H9 (cell line): ENCODE data around the gene LRP8. TPM values are rescaled to one million over a fixed set of nuclear protein-coding genes. Genes with fewer than 3 reads are reported as not detected.

Experiments
- DNase-seq: peaks from one replicate; pipeline ENCODE4 v3.0.0-alpha.2; 2017
- H2AFZ ChIP-seq: one replicate; pipeline ENCODE4 v1.6.1; 2013; ENCODE audit warnings: mild to moderate bottlenecking, low read length, control low read depth, moderate library complexity
- H2AK5ac ChIP-seq: 2 replicates; pipeline ENCODE4 v1.6.1; 2013; ENCODE audit warnings: low read length, control low read depth, mixed read lengths; ENCODE audit not compliant: insufficient read length
- H2BK120ac ChIP-seq: one replicate; pipeline ENCODE4 v1.6.1; 2013; ENCODE audit warnings: low read depth, mild to moderate bottlenecking, low read length, control low read depth, inconsistent platforms; ENCODE audit not compliant: poor library complexity, severe bottlenecking
- H2BK12ac ChIP-seq: 2 replicates; pipeline ENCODE4 v1.6.1; 2013; ENCODE audit warnings: low read length, control low read depth, mixed read lengths, low read depth; ENCODE audit not compliant: insufficient read length
- H2BK15ac ChIP-seq: 2 replicates; pipeline ENCODE4 v1.6.1; 2013; ENCODE audit warnings: low read depth, low read length, control low read depth
- H2BK20ac ChIP-seq: one replicate; pipeline ENCODE4 v1.6.1; 2013; ENCODE audit warnings: low read depth, mild to moderate bottlenecking, low read length, control low read depth, inconsistent platforms; ENCODE audit not compliant: poor library complexity, severe bottlenecking
- H2BK5ac ChIP-seq: 2 replicates; pipeline ENCODE4 v1.6.1; 2013; ENCODE audit warnings: low read length, control low read depth, mixed read lengths; ENCODE audit not compliant: insufficient read length
- H3K14ac ChIP-seq: 2 replicates; pipeline ENCODE4 v1.6.1; 2013; ENCODE audit warnings: low read length, control low read depth; ENCODE audit not compliant: insufficient read depth
- H3K18ac ChIP-seq: 2 replicates; pipeline ENCODE4 v1.6.1; 2013; ENCODE audit warnings: low read depth, mild to moderate bottlenecking, mixed read lengths, low read length, control low read depth; ENCODE audit not compliant: insufficient read length
- H3K23ac ChIP-seq: 2 replicates; pipeline ENCODE4 v1.6.1; 2013; ENCODE audit warnings: low read length, control low read depth, mixed read lengths, low read depth; ENCODE audit not compliant: insufficient read length
- H3K23me2 ChIP-seq: 2 replicates; pipeline ENCODE4 v1.6.1; 2013; ENCODE audit warnings: low read depth, mild to moderate bottlenecking, mixed read lengths, low read length, control low read depth; ENCODE audit not compliant: insufficient read length, poor library complexity, severe bottlenecking
- H3K27ac ChIP-seq: 2 replicates; pipeline ENCODE4 v1.5.1; 2013; ENCODE audit warnings: low read length, control low read depth, mixed read lengths, low read depth; ENCODE audit not compliant: insufficient read length
- H3K27me3 ChIP-seq: 2 replicates; pipeline ENCODE4 v1.6.1; 2013; ENCODE audit warnings: low read length, control low read depth, inconsistent platforms; ENCODE audit not compliant: insufficient read depth
- H3K4ac ChIP-seq: 2 replicates; pipeline ENCODE4 v1.6.1; 2013; ENCODE audit warnings: low read depth, mild to moderate bottlenecking, control low read depth, inconsistent platforms, low read length, moderate library complexity
- H3K4me1 ChIP-seq: 2 replicates; pipeline ENCODE4 v1.6.1; 2013; ENCODE audit warnings: low read length, control low read depth, inconsistent platforms; ENCODE audit not compliant: insufficient read depth
- H3K4me2 ChIP-seq: 2 replicates; pipeline ENCODE4 v1.6.1; 2013; ENCODE audit warnings: low read length, control low read depth, mixed read lengths; ENCODE audit not compliant: insufficient read length, insufficient read depth
- H3K56ac ChIP-seq: 2 replicates; pipeline ENCODE4 v1.6.1; 2013; ENCODE audit warnings: low read depth, mild to moderate bottlenecking, mixed read lengths, low read length, control low read depth; ENCODE audit not compliant: insufficient read length
- H3K79me1 ChIP-seq: 2 replicates; pipeline ENCODE4 v1.6.1; 2013; ENCODE audit warnings: low read depth, mild to moderate bottlenecking, moderate library complexity, low read length, control low read depth, inconsistent platforms; ENCODE audit not compliant: insufficient read depth, poor library complexity, severe bottlenecking
- H3K79me2 ChIP-seq: 2 replicates; pipeline ENCODE4 v1.6.1; 2013; ENCODE audit warnings: low read length, control low read depth, inconsistent platforms; ENCODE audit not compliant: insufficient read depth
- H3K9ac ChIP-seq: 2 replicates; pipeline ENCODE4 v1.6.1; 2013; ENCODE audit warnings: low read length, control low read depth, mixed read lengths; ENCODE audit not compliant: insufficient read length; ENCODE audit errors: extremely low read depth
- H3K9me3 ChIP-seq: one replicate; pipeline ENCODE4 v1.6.1; 2013; ENCODE audit warnings: low read depth, low read length, inconsistent platforms; ENCODE audit not compliant: control insufficient read depth
- H3T11ph ChIP-seq: one replicate; pipeline ENCODE4 v1.6.1; 2013; ENCODE audit warnings: mild to moderate bottlenecking, low read length, control low read depth, inconsistent platforms
- H4K20me1 ChIP-seq: one replicate; pipeline ENCODE4 v1.6.1; 2013; ENCODE audit not compliant: control insufficient read depth, insufficient read length, insufficient read depth
- H4K5ac ChIP-seq: 2 replicates; pipeline ENCODE4 v1.6.1; 2013; ENCODE audit warnings: low read depth, mild to moderate bottlenecking, mixed read lengths, low read length, control low read depth; ENCODE audit not compliant: insufficient read length
- H4K8ac ChIP-seq: replicated peaks from 2 replicates; pipeline ENCODE4 v1.6.1; 2013; ENCODE audit warnings: low read length, control low read depth, mixed read lengths, low read depth; ENCODE audit not compliant: insufficient read length
- H4K91ac ChIP-seq: 2 replicates; pipeline ENCODE4 v1.6.1; 2013; ENCODE audit warnings: low read depth, mild to moderate bottlenecking, moderate library complexity, mixed read lengths, low read length, control low read depth; ENCODE audit not compliant: insufficient read length
- H3K27ac Mint-ChIP-seq, 3 experiments: 2 replicates in 2 of 3; 3 replicates in 1 of 3; pipeline ENCODE4 v1.8.0; 2020 to 2021; ENCODE audit warnings: mixed read lengths in 3 of 3, mild to moderate bottlenecking in 1 of 3, moderate library complexity in 1 of 3
- H3K27me3 Mint-ChIP-seq: 2 replicates; pipeline ENCODE4 v1.8.0; 2021; ENCODE audit warnings: low read depth, mild to moderate bottlenecking, moderate library complexity, mixed read lengths
- H3K36me3 Mint-ChIP-seq, 3 experiments: 2 replicates in 2 of 3; 3 replicates in 1 of 3; pipeline ENCODE4 v1.8.0; 2020 to 2021; ENCODE audit warnings: low read depth in 3 of 3, mixed read lengths in 3 of 3; ENCODE audit not compliant: insufficient read depth in 1 of 3
- H3K4me1 Mint-ChIP-seq, 2 experiments: 2 replicates each; pipeline ENCODE4 v1.8.0; 2020; ENCODE audit warnings: mixed read lengths in 2 of 2
- H3K4me3 Mint-ChIP-seq, 2 experiments: 2 replicates in 1 of 2; 3 replicates in 1 of 2; pipeline ENCODE4 v1.8.0; 2020 to 2021; ENCODE audit warnings: mild to moderate bottlenecking in 2 of 2, mixed read lengths in 2 of 2, moderate library complexity in 1 of 2
- H3K9me3 Mint-ChIP-seq, 2 experiments: 2 replicates in 1 of 2; 3 replicates in 1 of 2; pipeline ENCODE4 v1.8.0; 2020; ENCODE audit warnings: mild to moderate bottlenecking in 2 of 2, mixed read lengths in 2 of 2, moderate library complexity in 1 of 2
- CTCF ChIP-seq: fragments of 200-600 bp; sonication (generic); conservative IDR thresholded peaks from 3 replicates; pipeline ENCODE4 v1.8.0; 2021; ENCODE audit warnings: antibody characterized with exemption, mild to moderate bottlenecking
- WGBS: extraction: QIAGEN DNeasy Blood & Tissue Kit; methylation state at CpG from one replicate; pipeline ENCODE4 v1.1.7; 2013; ENCODE audit warnings: missing lambda C conversion rate, low lambda C conversion rate, mixed read lengths; ENCODE audit not compliant: insufficient read length; ENCODE audit errors: extremely low coverage; 5-methylcytosine and 5-hydroxymethylcytosine counted together
- total RNA-seq: library from RNA; stranded (reverse); gene quantifications from 2 replicates; pipeline ENCODE4 v1.2.1, GENCODE V29; 2021

LRP8 gene
- total RNA-seq, 1 experiment from 2014 or later, result 78.6 TPM

GRCh38 chr1:53249706-53250105, 78.2 kb downstream of the LRP8 start:
- H3K9me3 ChIP-seq, result no peaks in the 10 kb centered on the region
- no peak for DNase-seq
- H4K91ac ChIP-seq, result no peak overlapping the region
- H4K8ac ChIP-seq, result no peak overlapping the region
- no peak overlapping the region for H4K5ac ChIP-seq
- H3K56ac ChIP-seq, result no peak overlapping the region
- no peaks in the 10 kb centered on the region for H3K9me3 Mint-ChIP-seq
- no peak overlapping the region for H3K23ac ChIP-seq
- H3K27ac ChIP-seq, result no peak overlapping the region
- no peaks in the 10 kb centered on the region for H3K4me1 Mint-ChIP-seq
- no peak overlapping the region for H2BK20ac ChIP-seq
- peaks cover 19 to 89% (median 68%) of the 10 kb centered on the region in 3 experiments for H3K36me3 Mint-ChIP-seq
- TF ChIP-seq CTCF, result no peak
- no CpG with 5 or more reads among the region's 3 CpGs for WGBS
- no peak overlapping the region for H3K14ac ChIP-seq
- H3K4me2 ChIP-seq, result no peak overlapping the region
- no peaks in the 10 kb centered on the region for H3K27me3 Mint-ChIP-seq
- no peak overlapping the region for H2BK12ac ChIP-seq
- H3T11ph ChIP-seq, result no peak overlapping the region
- no peak overlapping the region for H2BK5ac ChIP-seq
- H3K23me2 ChIP-seq, result no peaks in the 10 kb centered on the region
- no peak overlapping the region for H3K27ac Mint-ChIP-seq
- H2AFZ ChIP-seq, result no peak overlapping the region
- no peak overlapping the region for H3K4ac ChIP-seq
- H3K9ac ChIP-seq, result no peak overlapping the region
- no peak overlapping the region for H3K4me3 Mint-ChIP-seq
- H3K18ac ChIP-seq, result no peak overlapping the region
- no peaks in the 10 kb centered on the region for H3K79me2 ChIP-seq
- H2BK15ac ChIP-seq, result no peak overlapping the region
- H3K27me3 ChIP-seq, result no peaks in the 10 kb centered on the region
- no peak overlapping the region for H2BK120ac ChIP-seq
- H4K20me1 ChIP-seq, result no peaks in the 10 kb centered on the region
- H2AK5ac ChIP-seq, result no peak overlapping the region
- no peaks in the 10 kb centered on the region for H3K79me1 ChIP-seq
- H3K4me1 ChIP-seq, result no peaks in the 10 kb centered on the region
